Endothelial cell of hepatic sinusoid (primary cell): Measurements from ENCODE around the gene SGCA.

Source experiments
- in situ Hi-C: cut with HindIII; loops from 2 replicates; pipeline ENCODE4 v1.10.0; 2017; ENCODE audit warnings: low sequenced_read_pairs

SGCA gene

GRCh38 chr17:50180620-50181019, 14.8 kb downstream of the SGCA start:
- in situ Hi-C loops: no loop called here

- in situ Hi-C loops: no loop called here
These were observed 15.3 kb downstream of the SGCA start for GRCh38 chr17:50181144-50181543.

- in situ Hi-C loops: no loop called here
These were observed 16.1 kb downstream of the SGCA start for GRCh38 chr17:50181591-50182560.

GRCh38 chr17:50182783-50183420, 17.1 kb downstream of the SGCA start:
- in situ Hi-C loops: no loop called here

GRCh38 chr17:50183421-50183994, 17.7 kb downstream of the SGCA start:
- in situ Hi-C loops: no loop called here

- in situ Hi-C loops: no loop called here
These were observed 18.3 kb downstream of the SGCA start for GRCh38 chr17:50184064-50184463.

- in situ Hi-C loops: no loop called here
These were observed 19.0 kb downstream of the SGCA start for GRCh38 chr17:50184611-50185398.

- in situ Hi-C loops: no loop called here
These were observed 20.0 kb downstream of the SGCA start for GRCh38 chr17:50185631-50186471.

GRCh38 chr17:50186661-50187393, 21.0 kb downstream of the SGCA start:
- in situ Hi-C loops: no loop called here

GRCh38 chr17:50187394-50187725, 21.6 kb downstream of the SGCA start:
- in situ Hi-C loops: no loop called here

- in situ Hi-C loops: no loop called here
These were observed 22.1 kb downstream of the SGCA start for GRCh38 chr17:50187751-50188530.

GRCh38 chr17:50188531-50188920, 22.7 kb downstream of the SGCA start:
- in situ Hi-C loops: no loop called here

- in situ Hi-C loops: no loop called here
These were observed 23.2 kb downstream of the SGCA start for GRCh38 chr17:50188921-50189549.

GRCh38 chr17:50189550-50190292, 23.9 kb downstream of the SGCA start:
- in situ Hi-C loops: no loop called here

GRCh38 chr17:50190293-50190602, 24.4 kb downstream of the SGCA start:
- in situ Hi-C loops: no loop called here

- in situ Hi-C loops: no loop called here
These were observed 25.0 kb downstream of the SGCA start for GRCh38 chr17:50190603-50191358.
